Ishikawa (cell line): ENCODE data around the gene VWCE.

Experiments used
- CEBPB ChIP-seq: IDR thresholded peaks from 2 replicates; pipeline ENCODE4 v1.6.1; 2012
- CREB1 ChIP-seq: IDR thresholded peaks from 2 replicates; pipeline ENCODE4 v1.6.1; 2012; ENCODE audit warnings: low read depth
- EGR1 ChIP-seq: IDR thresholded peaks from 2 replicates; pipeline ENCODE4 v1.6.1; 2012
- EP300 ChIP-seq: IDR thresholded peaks from 2 replicates; pipeline ENCODE4 v1.6.1; 2012; ENCODE audit warnings: borderline replicate concordance
- FOXM1 ChIP-seq: IDR thresholded peaks from 2 replicates; pipeline ENCODE4 v1.6.1; 2012; ENCODE audit warnings: low read depth, borderline replicate concordance
- MAX ChIP-seq: IDR thresholded peaks from 2 replicates; pipeline ENCODE4 v1.6.1; 2012
- NFIC ChIP-seq: IDR thresholded peaks from 2 replicates; pipeline ENCODE4 v1.6.1; 2012
- RAD21 ChIP-seq: IDR thresholded peaks from 2 replicates; pipeline ENCODE4 v1.6.1; 2012; ENCODE audit warnings: low read depth
- TAF1 ChIP-seq: IDR thresholded peaks from 2 replicates; pipeline ENCODE4 v1.6.1; 2012; ENCODE audit warnings: low read depth, mild to moderate bottlenecking
- TCF12 ChIP-seq: IDR thresholded peaks from 2 replicates; pipeline ENCODE4 v1.6.1; 2012; ENCODE audit warnings: low read depth
- TEAD4 ChIP-seq: IDR thresholded peaks from 2 replicates; pipeline ENCODE4 v1.6.1; 2012
- YY1 ChIP-seq: IDR thresholded peaks from 2 replicates; pipeline ENCODE4 v1.6.1; 2012; ENCODE audit warnings: low read depth
- ZBTB7A ChIP-seq: IDR thresholded peaks from 2 replicates; pipeline ENCODE4 v1.6.1; 2012; ENCODE audit warnings: low read depth
- TF ChIP-seq, protein P1 (sequence below): IDR thresholded peaks from 2 replicates; pipeline ENCODE4 v1.6.1; 2012
- TF ChIP-seq, protein P2 (sequence below): IDR thresholded peaks from 2 replicates; pipeline ENCODE4 v1.6.1; 2012; ENCODE audit warnings: low read depth, mild to moderate bottlenecking

The VWCE gene

DNA sequence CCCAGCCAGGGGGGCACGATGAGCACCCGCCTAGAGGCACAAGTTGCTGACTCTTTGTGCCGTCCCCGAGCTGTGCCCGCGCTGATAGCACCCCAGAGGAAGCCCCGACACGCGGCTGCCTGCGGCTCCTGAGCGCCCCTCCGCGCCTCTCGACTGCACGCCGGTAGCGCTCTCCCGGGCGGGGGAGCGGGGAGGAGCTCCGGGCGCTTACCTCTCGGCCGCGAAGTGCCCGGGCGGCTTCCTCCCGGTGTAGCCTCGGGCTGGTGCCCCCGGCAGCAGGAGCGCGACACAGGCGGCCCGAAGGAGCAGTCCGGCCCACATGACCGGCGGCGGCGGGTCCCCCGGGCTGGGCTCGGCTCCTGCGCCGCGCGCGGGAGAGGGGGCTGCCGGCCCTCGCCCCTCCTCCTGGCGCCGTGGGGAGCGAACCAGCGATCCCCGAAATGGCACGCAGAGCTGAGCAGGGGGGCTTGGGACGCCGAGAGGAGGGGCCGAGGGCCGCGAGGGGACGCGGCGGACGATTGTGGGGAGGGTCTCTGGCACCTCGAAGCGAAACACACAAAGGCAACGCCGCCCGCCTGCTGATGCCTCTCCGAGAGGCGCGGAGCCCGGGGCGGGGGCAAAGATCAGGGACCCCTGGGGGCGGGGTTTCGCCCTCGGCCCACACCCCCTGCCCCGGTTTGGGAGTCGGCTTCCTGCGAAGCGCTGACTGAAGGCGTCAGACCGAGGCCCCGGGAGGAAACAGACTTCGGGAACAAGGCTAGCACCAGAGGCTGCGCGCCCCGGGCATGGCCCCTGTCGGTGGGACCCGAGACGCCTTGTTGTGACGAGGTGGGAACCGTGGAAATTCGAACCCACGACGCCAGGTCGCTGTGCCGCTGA lies at the start of gene VWCE:
TSS of gene VWCE (minus strand) at position 600 of the 879 bp plus-strand sequence. CDS start at position 321, 279 bp downstream.
- peak; percentile 51; the same call in 1 of the 2 replicates for TF ChIP-seq ZBTB7A
- TF ChIP-seq RAD21 = peak; percentile 57; the same call in 1 of the 2 replicates
- no peak for TF ChIP-seq CEBPB
- peak; percentile 26 for TF ChIP-seq MAX

GRCh38 chr11:61343792-61344745 lies 49.0 kb upstream of the VWCE start:
- TF ChIP-seq RAD21 (no peak), FOXM1 (no peak), EP300 (no peak), TEAD4 (no peak), TAF1 (no peak), YY1 (no peak)

GRCh38 chr11:61342207-61342803 lies 47.2 kb upstream of the VWCE start:
- TF ChIP-seq EGR1 = no peak
- TF ChIP-seq TEAD4 = no peak
- no peak for TF ChIP-seq CREB1
- TF ChIP-seq NFIC = no peak
- TF ChIP-seq MAX = no peak
- TF ChIP-seq ZBTB7A = no peak
- no peak for TF ChIP-seq RAD21
- TF ChIP-seq CEBPB = no peak
- TF ChIP-seq YY1 = no peak
- TF ChIP-seq FOXM1 = no peak
- TF ChIP-seq, protein P1, sequence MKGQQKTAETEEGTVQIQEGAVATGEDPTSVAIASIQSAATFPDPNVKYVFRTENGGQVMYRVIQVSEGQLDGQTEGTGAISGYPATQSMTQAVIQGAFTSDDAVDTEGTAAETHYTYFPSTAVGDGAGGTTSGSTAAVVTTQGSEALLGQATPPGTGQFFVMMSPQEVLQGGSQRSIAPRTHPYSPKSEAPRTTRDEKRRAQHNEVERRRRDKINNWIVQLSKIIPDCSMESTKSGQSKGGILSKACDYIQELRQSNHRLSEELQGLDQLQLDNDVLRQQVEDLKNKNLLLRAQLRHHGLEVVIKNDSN = no peak
- no peak for TF ChIP-seq TAF1
- no peak for TF ChIP-seq TCF12
- no peak for TF ChIP-seq EP300

- TF ChIP-seq TAF1 = no peak
- TF ChIP-seq TCF12 = no peak
- TF ChIP-seq NFIC = no peak
- TF ChIP-seq CEBPB = no peak
- TF ChIP-seq CREB1 = no peak
- TF ChIP-seq ZBTB7A = no peak
- no peak for TF ChIP-seq FOXM1
- no peak for TF ChIP-seq MAX
- TF ChIP-seq RAD21 = no peak
These were observed 46.6 kb upstream of the VWCE start for GRCh38 chr11:61341706-61342105.

- TF ChIP-seq FOXM1 (no peak), MAX (no peak), ZBTB7A (no peak), YY1 (no peak), TAF1 (no peak), CREB1 (no peak), EP300 (no peak), CEBPB (no peak), TCF12 (no peak), EGR1 (no peak), TEAD4 (no peak)
These were observed 45.9 kb upstream of the VWCE start for GRCh38 chr11:61340979-61341378.

DNA sequence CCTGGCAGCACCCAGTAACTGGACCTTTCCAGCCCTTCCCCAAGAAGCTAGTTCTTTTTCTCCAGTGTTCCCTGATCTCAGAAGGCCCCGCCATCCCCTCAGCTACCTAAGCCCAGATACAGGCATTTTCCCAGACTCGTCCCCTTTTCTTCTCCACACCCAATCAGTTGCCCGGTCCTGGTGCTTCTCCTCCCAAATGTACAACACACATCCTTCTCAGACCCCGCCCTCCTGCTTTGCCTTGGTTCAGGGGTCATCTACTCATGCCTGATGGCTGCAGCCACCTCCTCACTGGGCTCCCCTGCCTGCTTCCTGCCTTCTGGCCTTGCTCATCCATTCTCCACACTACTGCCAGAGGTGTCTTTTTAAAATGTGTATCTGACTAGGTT lies 44.4 kb upstream of the VWCE start:
- TF ChIP-seq MAX (no peak), CREB1 (no peak), CEBPB (no peak), TAF1 (no peak), NFIC (no peak), FOXM1 (no peak), TCF12 (no peak)

DNA sequence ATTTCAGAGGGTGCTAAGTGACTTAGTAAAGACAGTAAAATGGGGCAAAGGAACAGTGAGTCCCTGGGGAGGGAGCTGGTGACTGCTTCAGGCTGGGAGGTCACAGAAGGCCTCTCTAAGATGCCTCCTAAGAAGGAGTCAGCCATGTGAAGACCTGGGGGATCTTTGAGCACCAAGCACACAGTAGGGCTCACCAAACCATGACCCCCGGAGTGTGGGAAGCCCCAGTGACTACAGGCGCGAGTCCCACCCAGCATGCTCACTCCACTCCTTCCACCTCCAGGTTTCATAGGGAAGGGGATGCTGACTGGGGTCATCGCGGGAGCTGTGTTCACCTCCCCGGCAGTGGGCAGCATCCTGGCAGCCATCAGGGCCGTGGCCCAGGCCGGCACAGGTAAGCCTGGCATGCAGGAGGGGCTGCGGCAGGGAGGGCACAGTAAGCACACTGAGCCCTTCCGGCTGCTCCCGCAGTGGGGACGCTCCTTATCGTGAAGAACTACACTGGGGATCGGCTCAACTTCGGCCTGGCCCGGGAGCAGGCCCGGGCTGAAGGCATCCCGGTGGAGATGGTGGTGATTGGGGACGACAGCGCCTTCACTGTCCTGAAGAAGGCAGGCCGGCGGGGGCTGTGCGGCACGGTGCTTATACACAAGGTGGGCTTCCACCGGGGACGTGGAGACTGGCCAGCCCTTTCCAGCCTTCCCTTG lies 43.8 kb upstream of the VWCE start:
- TF ChIP-seq YY1 = no peak
- TF ChIP-seq ZBTB7A = no peak
- TF ChIP-seq, protein P1 = no peak
- no peak for TF ChIP-seq TAF1
- no peak for TF ChIP-seq EGR1
- no peak for TF ChIP-seq EP300
- TF ChIP-seq FOXM1 = no peak
- TF ChIP-seq TCF12 = no peak
- TF ChIP-seq CREB1 = no peak
- no peak for TF ChIP-seq CEBPB
- no peak for TF ChIP-seq NFIC
- TF ChIP-seq MAX = no peak
- TF ChIP-seq, protein P2, sequence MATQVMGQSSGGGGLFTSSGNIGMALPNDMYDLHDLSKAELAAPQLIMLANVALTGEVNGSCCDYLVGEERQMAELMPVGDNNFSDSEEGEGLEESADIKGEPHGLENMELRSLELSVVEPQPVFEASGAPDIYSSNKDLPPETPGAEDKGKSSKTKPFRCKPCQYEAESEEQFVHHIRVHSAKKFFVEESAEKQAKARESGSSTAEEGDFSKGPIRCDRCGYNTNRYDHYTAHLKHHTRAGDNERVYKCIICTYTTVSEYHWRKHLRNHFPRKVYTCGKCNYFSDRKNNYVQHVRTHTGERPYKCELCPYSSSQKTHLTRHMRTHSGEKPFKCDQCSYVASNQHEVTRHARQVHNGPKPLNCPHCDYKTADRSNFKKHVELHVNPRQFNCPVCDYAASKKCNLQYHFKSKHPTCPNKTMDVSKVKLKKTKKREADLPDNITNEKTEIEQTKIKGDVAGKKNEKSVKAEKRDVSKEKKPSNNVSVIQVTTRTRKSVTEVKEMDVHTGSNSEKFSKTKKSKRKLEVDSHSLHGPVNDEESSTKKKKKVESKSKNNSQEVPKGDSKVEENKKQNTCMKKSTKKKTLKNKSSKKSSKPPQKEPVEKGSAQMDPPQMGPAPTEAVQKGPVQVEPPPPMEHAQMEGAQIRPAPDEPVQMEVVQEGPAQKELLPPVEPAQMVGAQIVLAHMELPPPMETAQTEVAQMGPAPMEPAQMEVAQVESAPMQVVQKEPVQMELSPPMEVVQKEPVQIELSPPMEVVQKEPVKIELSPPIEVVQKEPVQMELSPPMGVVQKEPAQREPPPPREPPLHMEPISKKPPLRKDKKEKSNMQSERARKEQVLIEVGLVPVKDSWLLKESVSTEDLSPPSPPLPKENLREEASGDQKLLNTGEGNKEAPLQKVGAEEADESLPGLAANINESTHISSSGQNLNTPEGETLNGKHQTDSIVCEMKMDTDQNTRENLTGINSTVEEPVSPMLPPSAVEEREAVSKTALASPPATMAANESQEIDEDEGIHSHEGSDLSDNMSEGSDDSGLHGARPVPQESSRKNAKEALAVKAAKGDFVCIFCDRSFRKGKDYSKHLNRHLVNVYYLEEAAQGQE = no peak
- no peak for TF ChIP-seq TEAD4
- TF ChIP-seq RAD21 = no peak
